CD4-positive, alpha-beta memory T cell (primary cell): ENCODE measurements around the gene SDR42E2. TPM values are rescaled to one million over a fixed set of nuclear protein-coding genes. Genes with fewer than 3 reads are reported as not detected.
A peak's percentile ranks its signal among the peaks of the same experiment; 100 is the strongest.

Experiments
- CTCF ChIA-PET: fragments of 350-600 bp; sonication (Branson Sonifier 250); formaldehyde crosslinking; loops from one replicate; lab custom pipeline; 2021; ENCODE audit warnings: inconsistent platforms; ENCODE audit not compliant: partially characterized antibody; lab: Charles Lee
- POLR2A ChIA-PET: fragments of 350-600 bp; sonication (Branson Sonifier 250); formaldehyde crosslinking; loops from one replicate; lab custom pipeline; 2021; ENCODE audit not compliant: partially characterized antibody; lab: Charles Lee
- DNase-seq, 5 donors: peaks; one replicate each; pipeline versions ENCODE4 v3.0.0 to v3.0.0-alpha.2; 2020 to 2022; ENCODE audit warnings: mixed read lengths in 1 of 5
- H3K27ac ChIP-seq: one replicate; pipeline ENCODE4 v1.7.0; 2013; ENCODE audit warnings: low read depth, low read length
- H3K27me3 ChIP-seq: 2 replicates; pipeline ENCODE4 v1.7.0; 2013; ENCODE audit warnings: mild to moderate bottlenecking, low read length, moderate library complexity; ENCODE audit not compliant: insufficient read depth
- H3K36me3 ChIP-seq: 2 replicates; pipeline ENCODE4 v1.7.0; 2013; ENCODE audit warnings: mild to moderate bottlenecking, low read length, moderate library complexity; ENCODE audit not compliant: insufficient read depth
- H3K4me1 ChIP-seq: 2 replicates; pipeline ENCODE4 v1.7.0; 2013; ENCODE audit warnings: mild to moderate bottlenecking, low read length, moderate library complexity; ENCODE audit not compliant: insufficient read depth
- H3K4me3 ChIP-seq, 2 donors: one replicate each; pipeline ENCODE4 v1.7.0; 2013; ENCODE audit warnings: low read length in 2 of 2, mild to moderate bottlenecking in 1 of 2
- H3K9me3 ChIP-seq, 2 donors: one replicate each; pipeline ENCODE4 v1.7.0; 2013; ENCODE audit warnings: low read length in 2 of 2, control low read depth in 1 of 2; ENCODE audit not compliant: control insufficient read depth in 1 of 2
- H3K27ac Mint-ChIP-seq, 7 donors: one replicate each; pipeline ENCODE4 v1.8.0; 2020 to 2021; ENCODE audit warnings: mixed read lengths in 7 of 7, mild to moderate bottlenecking in 6 of 7, inconsistent platforms in 3 of 7, moderate library complexity in 3 of 7
- H3K27me3 Mint-ChIP-seq, 2 donors: one replicate each; pipeline ENCODE4 v1.8.0; 2020 to 2021; ENCODE audit warnings: mixed read lengths in 2 of 2
- H3K36me3 Mint-ChIP-seq, 2 donors: one replicate each; pipeline ENCODE4 v1.8.0; 2020 to 2021; ENCODE audit warnings: mixed read lengths in 2 of 2, inconsistent platforms in 1 of 2, mild to moderate bottlenecking in 1 of 2
- H3K4me1 Mint-ChIP-seq, 4 donors: one replicate each; pipeline ENCODE4 v1.8.0; 2020 to 2021; ENCODE audit warnings: mixed read lengths in 4 of 4, mild to moderate bottlenecking in 1 of 4
- H3K4me3 Mint-ChIP-seq, 8 donors: one replicate each; pipeline ENCODE4 v1.8.0; 2020 to 2021; ENCODE audit warnings: mixed read lengths in 8 of 8, mild to moderate bottlenecking in 7 of 8, moderate library complexity in 6 of 8, inconsistent platforms in 3 of 8
- H3K9me3 Mint-ChIP-seq, 8 donors: one replicate each; pipeline ENCODE4 v1.8.0; 2020 to 2021; ENCODE audit warnings: mixed read lengths in 8 of 8, mild to moderate bottlenecking in 5 of 8, inconsistent platforms in 3 of 8, moderate library complexity in 1 of 8
- intact Hi-C: fragments of 100-400 bp; cut with micrococcal nuclease; formaldehyde crosslinking; loops from one replicate; pipeline ENCODE4 v1.15.1; 2023
- polyA plus RNA-seq, 2 donors: library from polyadenylated mRNA; unstranded; fragments of 300-500 nt; fragmentation: Illumina TruSeq; gene quantifications; one replicate each; pipeline ENCODE4 v1.2.3, GENCODE V29; 2021
- total RNA-seq, 2 experiments: library from RNA; stranded (reverse); gene quantifications; one replicate each; pipeline ENCODE4 v1.2.3, GENCODE V29; 2021

The SDR42E2 gene
- total and polyA plus RNA-seq, 4 experiments from 2014 or later: 0.11 to 0.88 (median 0.64) TPM

GRCh38 chr16:22207715-22208360 is 45.5 kb downstream of the SDR42E2 start:
- ChIA-PET POLR2A (interaction anchor here (0.6 to 8.1 kb wide), 4 partner anchors 8 to 89 kb away, joined by 3 to 106 read pairs (median 19); partner anchors contain the start of gene POLR3E), CTCF (interaction anchor here (1.2 to 7.0 kb wide), 6 partner anchors 12 to 205 kb away, joined by 3 to 89 read pairs (median 6); partner anchors contain the start of gene POLR3E)
- Mint-ChIP-seq H3K36me3 (peaks cover 11 to 12% of the 10 kb centered on the region in 2 donors), H3K9me3 (peaks cover 0 to 4% (median 0%) of the 10 kb centered on the region in 8 donors), H3K27ac (peak overlapping the region in 6 of 7 donors; percentile 67 to 95 (median 86)), H3K4me1 (peaks cover 18 to 40% (median 27%) of the 10 kb centered on the region in 4 donors), H3K4me3 (peak overlapping the region; percentile 91 to 97 (median 93)), H3K27me3 (no peaks in the 10 kb centered on the region)
- Histone ChIP-seq H3K9me3 (no peaks in the 10 kb centered on the region), H3K4me1 (peaks cover 14% of the 10 kb centered on the region), H3K27ac (peak overlapping the region; percentile 14), H3K36me3 (no peaks in the 10 kb centered on the region), H3K27me3 (no peaks in the 10 kb centered on the region), H3K4me3 (peak overlapping the region; percentile 76 to 78)
- DNase-seq: no peak
- intact Hi-C loops: loop anchor here (2.0 kb wide), 1 partner anchor 17 kb away; no protein-coding TSS in a partner anchor

- no peaks in the 10 kb centered on the region for H3K27me3 ChIP-seq
- H3K9me3 ChIP-seq: no peaks in the 10 kb centered on the region
- intact Hi-C loops: no loop called here
- H3K4me1 ChIP-seq: peaks cover 14% of the 10 kb centered on the region
- Mint-ChIP-seq H3K36me3 (peaks cover 14 to 20% of the 10 kb centered on the region in 2 donors), H3K27me3 (no peaks in the 10 kb centered on the region), H3K9me3 (peaks cover 0 to 4% (median 0%) of the 10 kb centered on the region in 8 donors), H3K4me1 (peaks cover 19 to 44% (median 33%) of the 10 kb centered on the region in 4 donors), H3K4me3 (peak overlapping the region in 1 of 8 donors; percentile 22), H3K27ac (peak overlapping the region in 2 of 7 donors; percentile 6 to 63)
- H3K27ac ChIP-seq: no peak overlapping the region
- no peaks in the 10 kb centered on the region for H3K36me3 ChIP-seq
- H3K4me3 ChIP-seq: no peak overlapping the region
- ChIA-PET CTCF (interaction anchor here (0.7 kb wide), 1 partner anchor 86 kb away, joined by 3 read pairs; no protein-coding TSS in a partner anchor), POLR2A (interaction anchor here (1.0 to 8.1 kb wide), 3 partner anchors 14 to 19 kb away, joined by 4 to 106 read pairs (median 4); no protein-coding TSS in a partner anchor)
- no peak for DNase-seq
Measured at GRCh38 chr16:22210285-22210684, 48.0 kb downstream of the SDR42E2 start.

- H3K9me3 Mint-ChIP-seq: peaks cover 0 to 4% (median 0%) of the 10 kb centered on the region in 8 donors
- intact Hi-C loops: no loop called here
- Histone ChIP-seq H3K4me1 (peaks cover 14% of the 10 kb centered on the region), H3K27ac (no peak overlapping the region), H3K36me3 (no peaks in the 10 kb centered on the region), H3K4me3 (no peak overlapping the region), H3K9me3 (no peaks in the 10 kb centered on the region), H3K27me3 (no peaks in the 10 kb centered on the region)
- ChIA-PET CTCF (interaction anchor here (0.7 kb wide), 1 partner anchor 86 kb away, joined by 3 read pairs; no protein-coding TSS in a partner anchor), POLR2A (interaction anchor here (1.0 to 8.1 kb wide), 3 partner anchors 15 to 86 kb away, joined by 4 to 106 read pairs (median 5); partner anchors contain the start of gene POLR3E)
- peak overlapping the region in 1 of 7 donors; percentile 6 for H3K27ac Mint-ChIP-seq
- no peaks in the 10 kb centered on the region for H3K27me3 Mint-ChIP-seq
- DNase-seq: no peak
- H3K36me3 Mint-ChIP-seq: peaks cover 14 to 20% of the 10 kb centered on the region in 2 donors
- H3K4me1 Mint-ChIP-seq: peaks cover 19 to 39% (median 30%) of the 10 kb centered on the region in 4 donors
- H3K4me3 Mint-ChIP-seq: no peak overlapping the region
Measured at GRCh38 chr16:22210854-22211253, 48.5 kb downstream of the SDR42E2 start.

- Histone ChIP-seq H3K36me3 (no peaks in the 10 kb centered on the region), H3K4me1 (peaks cover 1% of the 10 kb centered on the region), H3K27ac (no peak overlapping the region), H3K9me3 (no peaks in the 10 kb centered on the region), H3K27me3 (no peaks in the 10 kb centered on the region), H3K4me3 (no peak overlapping the region)
- Mint-ChIP-seq H3K36me3 (peaks cover 14 to 20% of the 10 kb centered on the region in 2 donors), H3K9me3 (peaks cover 0 to 4% (median 0%) of the 10 kb centered on the region in 8 donors), H3K27ac (peak overlapping the region in 1 of 7 donors; percentile 20), H3K4me1 (peaks cover 10 to 27% (median 21%) of the 10 kb centered on the region in 4 donors), H3K4me3 (no peak overlapping the region), H3K27me3 (no peaks in the 10 kb centered on the region)
- ChIA-PET CTCF (no interaction called here), POLR2A (no interaction called here)
- DNase-seq: no peak
- intact Hi-C loops: no loop called here
Measured at GRCh38 chr16:22213236-22213635, 50.9 kb downstream of the SDR42E2 start.

GRCh38 chr16:22213801-22214200 is 51.5 kb downstream of the SDR42E2 start:
- H3K36me3 ChIP-seq: no peaks in the 10 kb centered on the region
- no peaks in the 10 kb centered on the region for H3K27me3 ChIP-seq
- Mint-ChIP-seq H3K4me1 (peaks cover 8 to 24% (median 18%) of the 10 kb centered on the region in 4 donors), H3K4me3 (no peak overlapping the region), H3K27me3 (no peaks in the 10 kb centered on the region), H3K27ac (peak overlapping the region in 1 of 7 donors; percentile 20), H3K36me3 (peaks cover 14 to 20% of the 10 kb centered on the region in 2 donors), H3K9me3 (peaks cover 0 to 4% (median 0%) of the 10 kb centered on the region in 8 donors)
- DNase-seq: no peak
- H3K4me3 ChIP-seq: no peak overlapping the region
- no peaks in the 10 kb centered on the region for H3K9me3 ChIP-seq
- intact Hi-C loops: no loop called here
- H3K4me1 ChIP-seq: no peaks in the 10 kb centered on the region
- POLR2A ChIA-PET: no interaction called here
- H3K27ac ChIP-seq: no peak overlapping the region
- CTCF ChIA-PET: no interaction called here

- H3K4me1 Mint-ChIP-seq: peaks cover 5 to 19% (median 16%) of the 10 kb centered on the region in 4 donors
- H3K9me3 Mint-ChIP-seq: peaks cover 0 to 4% (median 0%) of the 10 kb centered on the region in 8 donors
- H3K4me3 Mint-ChIP-seq: no peak overlapping the region
- Histone ChIP-seq H3K4me1 (no peaks in the 10 kb centered on the region), H3K27ac (no peak overlapping the region), H3K4me3 (no peak overlapping the region), H3K36me3 (no peaks in the 10 kb centered on the region), H3K27me3 (no peaks in the 10 kb centered on the region), H3K9me3 (no peaks in the 10 kb centered on the region)
- intact Hi-C loops: no loop called here
- no peak for DNase-seq
- POLR2A ChIA-PET: no interaction called here
- CTCF ChIA-PET: interaction anchor here (0.8 kb wide), 1 partner anchor 11 kb away, joined by 3 read pairs; no protein-coding TSS in a partner anchor
- H3K27ac Mint-ChIP-seq: peak overlapping the region in 2 of 7 donors; percentile 62 to 68
- peaks cover 14 to 20% of the 10 kb centered on the region in 2 donors for H3K36me3 Mint-ChIP-seq
- H3K27me3 Mint-ChIP-seq: no peaks in the 10 kb centered on the region
Measured at GRCh38 chr16:22214402-22214801, 52.1 kb downstream of the SDR42E2 start.

GRCh38 chr16:22214889-22215288 is 52.6 kb downstream of the SDR42E2 start:
- Mint-ChIP-seq H3K27ac (peak overlapping the region in 1 of 7 donors; percentile 19), H3K27me3 (no peaks in the 10 kb centered on the region), H3K4me1 (peaks cover 5 to 19% (median 15%) of the 10 kb centered on the region in 4 donors), H3K36me3 (peaks cover 14 to 20% of the 10 kb centered on the region in 2 donors), H3K9me3 (peaks cover 0 to 4% (median 0%) of the 10 kb centered on the region in 8 donors), H3K4me3 (no peak overlapping the region)
- Histone ChIP-seq H3K36me3 (no peaks in the 10 kb centered on the region), H3K27me3 (no peaks in the 10 kb centered on the region), H3K9me3 (no peaks in the 10 kb centered on the region), H3K4me3 (no peak overlapping the region), H3K27ac (no peak overlapping the region), H3K4me1 (no peaks in the 10 kb centered on the region)
- intact Hi-C loops: no loop called here
- no peak for DNase-seq
- POLR2A ChIA-PET: no interaction called here
- CTCF ChIA-PET: interaction anchor here (0.8 kb wide), 1 partner anchor 11 kb away, joined by 3 read pairs; no protein-coding TSS in a partner anchor
